Measurements from ENCODE around the gene SLC49A3.

SLC49A3 gene

GRCh38 chr4:633406-633805 lies 55.5 kb downstream of the SLC49A3 start:
- no peak for DNase-seq (ENCODE audit: low spot score)

- DNase-seq (ENCODE audit: low spot score) = no peak
These were observed 56.0 kb downstream of the SLC49A3 start for GRCh38 chr4:632926-633325.

- no peak for DNase-seq (ENCODE audit: low spot score)
These were observed 56.7 kb downstream of the SLC49A3 start for GRCh38 chr4:632196-632790.

Data from LoVo (cell line).